ENCODE results near the gene GFOD1. TPM values are rescaled to one million over a fixed set of nuclear protein-coding genes. Genes with fewer than 3 reads are reported as not detected.
"Not testable (repeated sequence)": the region's sequence is repeated elsewhere in the genome, so short reads cannot be mapped to it uniquely, and the experiment has no call there.

The GFOD1 gene
- total RNA-seq, 1 experiment from 2014 or later = 4.3 TPM

GRCh38 chr6:13404892-13405254 lies 82.5 kb downstream of the GFOD1 start:
- DNase-seq (ENCODE audit: low read depth) = no peak

GRCh38 chr6:13404228-13404891 lies 83.0 kb downstream of the GFOD1 start:
- peak; percentile 73 for DNase-seq (ENCODE audit: low read depth)

GRCh38 chr6:13402711-13403110 lies 84.7 kb downstream of the GFOD1 start:
- peak; percentile 59 for DNase-seq (ENCODE audit: low read depth)

GRCh38 chr6:13400772-13401171 lies 86.6 kb downstream of the GFOD1 start:
- no peak for DNase-seq (ENCODE audit: low read depth)

GRCh38 chr6:13398421-13398994 lies 88.9 kb downstream of the GFOD1 start:
- no peak for DNase-seq (ENCODE audit: low read depth)

DNA sequence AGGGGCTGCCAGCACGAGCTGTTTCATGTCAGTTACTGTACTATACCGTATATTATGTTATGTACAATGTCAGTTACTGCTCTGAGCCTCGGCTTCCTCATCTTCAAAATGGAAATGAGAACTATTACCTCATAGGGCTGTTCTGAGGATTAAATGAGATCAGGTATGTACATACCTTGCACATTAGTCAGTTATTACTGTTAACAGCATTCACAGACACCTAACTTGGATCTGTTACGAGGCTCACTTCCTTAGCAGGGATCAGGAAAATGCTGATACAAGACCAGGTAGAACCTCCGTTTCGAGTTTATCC lies 89.4 kb downstream of the GFOD1 start:
- no peak for DNase-seq (ENCODE audit: low read depth)

GRCh38 chr6:13397359-13398068 lies 89.9 kb downstream of the GFOD1 start:
- DNase-seq (ENCODE audit: low read depth) = no peak

DNA sequence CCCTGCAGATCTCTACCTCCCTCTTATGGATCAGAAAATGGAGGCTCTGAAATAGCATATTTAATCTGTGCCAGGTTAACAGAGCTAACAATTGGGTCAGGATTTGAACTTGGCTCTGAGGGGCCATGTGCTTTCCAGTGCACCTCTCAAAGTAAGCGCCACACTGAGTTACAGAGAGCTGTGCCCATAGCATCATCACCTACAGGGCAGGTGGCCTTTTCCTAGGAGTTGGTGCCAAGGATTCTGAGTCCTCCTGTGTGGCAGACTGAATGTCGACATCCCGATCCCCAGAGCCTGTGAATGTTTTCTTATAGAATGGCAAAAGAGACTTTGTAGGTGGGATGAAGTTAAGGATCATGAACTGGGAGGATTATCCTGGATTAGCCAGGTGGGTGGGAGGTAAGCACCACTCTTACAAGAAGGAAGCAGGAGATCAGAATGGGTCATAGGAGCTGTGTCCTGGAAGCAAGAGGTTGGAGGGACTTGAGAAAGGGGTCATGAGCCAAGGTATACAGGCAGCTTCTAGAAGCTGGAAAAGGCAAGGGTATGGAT lies 91.1 kb downstream of the GFOD1 start:
- DNase-seq (ENCODE audit: low read depth) = no peak

DNA sequence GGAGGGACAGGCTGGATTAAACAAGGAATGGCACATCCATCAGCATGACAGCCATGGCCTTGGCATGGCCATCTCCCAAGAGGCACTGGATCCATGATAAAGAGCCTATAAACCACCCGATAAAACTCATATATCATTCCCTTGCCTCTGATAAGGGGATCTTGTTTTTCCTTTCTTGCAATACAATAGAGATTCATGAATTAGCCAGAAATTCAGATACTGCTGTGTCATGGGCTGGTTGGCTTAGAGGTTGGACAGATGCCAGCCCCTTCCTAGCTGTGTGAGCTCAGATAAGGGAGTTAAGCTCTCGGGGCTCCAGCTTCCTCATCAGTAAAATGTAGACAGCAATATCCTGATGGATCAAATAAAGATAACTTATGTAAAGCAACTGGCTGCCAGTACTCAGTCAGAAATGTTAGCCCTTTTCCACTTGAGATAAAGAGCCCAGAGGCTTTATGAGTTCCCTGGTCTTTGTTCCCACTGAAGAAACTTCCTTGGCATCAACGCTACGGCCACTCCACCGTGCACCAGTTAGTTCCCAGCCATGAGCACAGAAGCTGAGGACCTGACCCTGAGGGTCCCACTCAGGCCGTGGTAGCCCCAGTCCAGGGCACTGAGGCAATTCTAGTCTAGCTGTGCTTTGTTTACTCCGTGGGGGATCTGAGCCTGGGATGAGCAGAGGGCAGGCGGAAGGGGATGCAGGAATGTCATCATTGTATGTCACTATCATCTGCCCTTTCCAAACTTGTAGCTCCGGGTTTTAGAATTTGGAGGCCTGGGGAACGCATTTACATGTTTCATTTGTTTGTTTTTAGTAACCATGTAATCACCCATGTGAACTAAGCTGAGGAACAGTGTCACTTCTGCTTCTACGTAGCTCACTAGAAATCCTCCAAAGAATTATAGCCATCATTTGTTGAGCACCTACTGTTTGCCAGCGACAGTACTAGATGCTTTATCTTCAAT lies 91.8 kb downstream of the GFOD1 start:
- DNase-seq (ENCODE audit: low read depth) = peak; percentile 77

DNA sequence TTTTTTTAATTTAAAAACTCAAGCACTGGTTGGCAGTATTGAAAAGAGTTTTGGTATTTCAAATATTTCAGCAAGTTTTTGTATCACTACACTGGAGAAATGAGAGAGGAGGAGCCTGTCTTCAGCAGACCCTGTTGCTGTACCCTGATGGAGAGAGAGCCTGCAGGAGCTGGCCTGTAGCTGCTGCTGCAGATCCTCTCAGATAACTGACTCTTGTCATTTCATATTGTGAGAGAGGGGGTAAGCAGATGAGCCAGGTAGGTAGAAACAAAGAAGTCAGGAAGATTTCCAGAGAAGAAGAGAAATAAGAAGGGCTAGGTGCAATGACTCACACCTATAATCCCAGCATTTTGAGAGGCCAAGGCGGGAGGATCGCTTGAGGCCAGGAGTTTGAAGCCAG lies 94.9 kb downstream of the GFOD1 start:
- no peak for DNase-seq (ENCODE audit: low read depth)

DNA sequence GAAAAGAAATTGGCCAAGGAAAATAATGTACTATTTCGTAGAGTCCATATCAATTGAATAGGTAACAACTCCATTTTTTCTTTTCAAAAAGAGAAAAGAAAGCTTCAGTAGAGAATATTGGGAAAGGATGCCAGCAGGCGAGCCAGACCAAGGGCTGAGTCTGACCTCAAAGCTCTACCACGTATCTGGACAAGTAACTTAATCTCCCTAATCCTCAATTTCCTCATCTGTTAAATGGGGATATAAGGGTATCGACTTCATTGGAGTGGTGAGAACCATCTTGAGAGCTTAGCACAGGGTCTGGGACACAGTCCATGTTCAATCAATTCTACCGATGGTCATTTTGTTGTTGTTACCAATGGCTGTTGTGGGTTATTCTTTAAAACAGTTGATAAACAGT lies 95.9 kb downstream of the GFOD1 start:
- no peak for DNase-seq (ENCODE audit: low read depth)

DNA sequence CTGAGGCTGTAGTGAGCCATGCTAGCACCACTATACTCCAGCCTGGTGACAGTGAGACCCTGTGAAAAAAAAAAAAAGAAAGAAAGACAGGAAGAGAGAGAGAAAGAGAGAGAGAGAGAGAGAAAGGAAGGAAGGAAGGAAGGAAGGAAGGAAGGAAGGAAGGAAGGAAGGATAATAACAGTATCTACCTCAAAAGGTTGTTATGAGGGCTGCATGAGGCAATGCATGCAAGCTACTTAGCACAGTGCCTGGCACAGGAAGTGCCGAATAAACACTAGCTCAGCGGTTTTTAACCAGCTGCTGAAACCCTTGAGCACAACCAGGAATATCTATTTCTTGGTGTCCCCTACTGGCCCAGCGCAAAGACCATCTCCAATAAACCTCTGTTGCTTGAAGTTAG lies 96.7 kb downstream of the GFOD1 start:
- no peak for DNase-seq (ENCODE audit: low read depth)

DNA sequence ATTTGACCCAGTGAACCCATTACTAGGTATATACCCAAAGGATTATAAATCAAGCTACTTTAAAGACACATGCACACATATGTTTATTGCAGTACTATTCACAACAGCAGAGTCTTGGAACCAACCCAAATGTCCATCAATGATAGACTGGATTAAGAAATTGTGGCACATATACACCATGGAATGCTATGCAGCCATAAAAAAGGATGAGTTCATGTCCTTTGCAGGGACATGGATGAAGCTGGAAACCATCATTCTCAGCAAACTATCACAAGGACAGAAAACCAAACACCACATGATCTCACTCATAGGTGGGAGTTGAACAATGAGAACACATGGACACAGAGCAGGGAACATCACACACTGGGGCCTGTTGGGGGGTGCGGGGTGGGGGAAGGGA lies 98.2 kb downstream of the GFOD1 start:
- not testable (repeated sequence) for DNase-seq (ENCODE audit: low read depth)

- DNase-seq (ENCODE audit: low read depth) = not testable (repeated sequence)
Observed at GRCh38 chr6:13388769-13389168, 98.6 kb downstream of the GFOD1 start.

GRCh38 chr6:13384966-13385365 lies 102.4 kb downstream of the GFOD1 start:
- DNase-seq (ENCODE audit: low read depth) = no peak

DNA sequence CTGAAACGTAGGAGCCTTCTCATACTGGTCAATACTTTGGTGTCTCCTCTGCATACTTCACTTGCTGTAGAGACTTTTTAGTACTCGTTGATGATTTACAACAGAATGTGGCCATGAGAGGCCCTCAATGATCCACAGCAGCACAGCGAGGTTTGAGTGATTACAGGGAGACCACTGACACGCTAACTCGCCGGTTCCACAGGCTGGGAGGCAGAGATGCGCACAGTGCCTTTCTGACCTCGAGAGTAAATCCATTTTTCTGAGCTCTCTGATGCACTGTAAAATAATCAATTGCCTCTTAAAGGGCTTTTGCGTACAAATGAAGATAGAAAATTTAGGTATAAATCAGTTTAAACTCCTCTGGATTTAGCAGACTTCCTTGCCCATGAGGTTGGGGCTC lies 102.9 kb downstream of the GFOD1 start:
- DNase-seq (ENCODE audit: low read depth) = no peak

DNA sequence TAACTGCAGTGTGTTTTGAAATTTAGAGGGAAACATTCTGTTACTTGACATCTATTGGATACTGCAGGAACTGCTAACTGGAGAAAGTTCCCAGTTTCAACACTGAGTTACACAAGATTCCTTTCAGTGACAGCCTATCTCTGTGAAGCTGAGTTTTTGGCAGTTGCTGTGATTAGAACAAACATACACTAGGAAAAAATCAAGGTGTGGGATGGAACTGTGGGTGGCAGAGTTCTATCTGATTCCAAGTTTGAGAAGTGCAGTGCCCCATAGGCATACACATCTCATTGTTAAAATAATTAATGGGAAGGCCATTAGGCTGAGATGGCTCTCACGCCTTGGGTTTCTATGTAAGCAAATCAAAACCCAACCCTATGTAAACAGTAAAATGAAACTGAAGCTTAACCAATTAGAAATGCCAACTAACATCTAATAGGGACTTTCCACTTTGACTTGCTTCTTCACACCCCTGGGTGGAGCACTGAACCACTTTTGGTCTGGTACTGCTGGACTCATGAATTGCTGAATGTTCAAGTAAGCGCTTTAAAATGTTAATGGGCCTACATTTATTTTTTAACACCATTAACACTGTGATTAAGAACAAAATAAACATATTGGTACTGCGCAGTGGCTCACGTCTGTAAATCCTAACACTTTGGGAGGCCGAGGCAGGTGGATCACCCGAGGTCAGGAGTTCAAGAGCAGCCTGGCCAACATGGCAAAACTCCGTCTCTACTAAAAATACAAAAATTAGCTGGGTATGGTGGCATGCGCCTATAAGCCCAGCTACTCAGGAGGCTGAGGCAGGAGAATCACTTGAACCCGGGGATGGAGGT lies 103.9 kb downstream of the GFOD1 start:
- DNase-seq (ENCODE audit: low read depth) = peak; percentile 47

DNA sequence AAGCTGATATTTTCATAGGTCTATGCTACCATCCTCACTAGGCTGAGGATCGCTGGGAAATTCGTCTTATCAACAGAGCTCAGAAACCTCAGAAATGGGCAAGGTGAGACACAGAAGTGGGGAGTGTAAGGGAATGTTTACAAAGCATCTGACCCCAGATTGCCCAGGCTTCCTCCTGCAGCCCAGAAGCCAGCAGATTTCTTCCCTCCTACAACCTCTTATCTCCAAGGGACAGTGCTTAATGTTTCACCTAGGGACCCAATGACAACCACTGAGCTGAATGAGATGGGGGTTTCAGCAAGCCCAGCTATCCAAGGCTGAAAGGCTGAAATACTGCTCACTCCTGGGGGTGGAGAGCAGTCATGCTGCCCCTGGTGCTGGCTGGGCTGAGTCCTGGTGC lies 106.6 kb downstream of the GFOD1 start:
- no peak for DNase-seq (ENCODE audit: low read depth)

DNA sequence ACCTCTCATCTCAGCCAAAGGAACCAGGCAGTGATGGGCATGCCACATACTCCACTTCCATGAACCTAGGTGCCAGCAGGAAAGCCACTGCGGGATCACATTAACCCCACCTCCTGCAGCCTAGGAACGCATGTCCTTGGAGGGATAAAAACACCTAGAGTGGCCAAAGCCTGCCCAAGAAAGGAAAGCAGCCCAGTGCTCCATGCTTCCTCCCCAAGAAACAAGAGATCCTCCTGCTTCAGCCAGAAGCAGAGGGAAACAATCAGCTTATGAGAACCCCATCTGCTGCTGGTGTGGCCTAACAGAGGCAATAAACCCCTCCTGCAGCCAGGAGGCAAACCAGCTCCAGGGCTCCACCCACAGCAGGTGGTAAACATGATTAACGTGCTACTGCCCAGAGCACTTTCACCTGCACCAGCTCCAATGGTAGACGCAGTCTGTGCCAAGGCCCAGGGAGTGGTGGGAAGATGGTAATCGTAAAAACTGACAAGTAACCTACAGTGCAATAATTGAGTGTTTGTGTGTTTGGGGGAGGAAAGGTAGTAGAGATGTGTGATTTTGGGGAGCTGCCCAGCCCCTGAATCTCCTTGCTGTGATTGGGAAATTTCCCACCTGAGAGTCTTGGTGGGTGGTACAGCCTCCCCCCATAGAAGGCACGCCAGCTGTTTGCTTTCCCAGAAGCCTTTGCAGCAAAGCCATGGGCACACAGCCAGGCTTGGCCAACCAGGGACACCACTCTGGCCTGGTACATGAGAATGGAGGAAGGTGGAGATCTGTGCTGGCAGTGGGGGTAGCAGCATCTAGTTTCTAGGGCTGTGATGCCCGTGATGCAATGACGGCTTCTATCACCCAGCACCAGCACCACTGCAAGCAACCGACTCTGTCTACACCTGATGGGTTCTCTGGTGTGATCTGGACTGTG lies 108.5 kb downstream of the GFOD1 start:
- no peak for DNase-seq (ENCODE audit: low read depth)

Data from M059J (cell line).